Renal pelvis (tissue), 4 donors: Measurements from ENCODE around the gene SPTBN1. TPM values are rescaled to one million over a fixed set of nuclear protein-coding genes. Genes with fewer than 3 reads are reported as not detected.
"Not testable (repeated sequence)": the region's sequence is repeated elsewhere in the genome, so short reads cannot be mapped to it uniquely, and the experiment has no call there.

ENCODE experiments used
- DNase-seq: peaks from one replicate; pipeline ENCODE4 v3.0.0-alpha.2; 2013
- polyA plus RNA-seq, 3 donors: library from polyadenylated mRNA; unstranded; fragments of 120-200 nt; gene quantifications; one replicate each; pipeline ENCODE4 v1.2.1, GENCODE V29; 2013; ENCODE audit not compliant: insufficient read length in 3 of 3

Gene SPTBN1
- polyA plus RNA-seq, 3 donors: 230 to 261 (median 254) TPM

- DNase-seq: no peak
Observed at GRCh38 chr2:54697934-54698333, 241.8 kb downstream of the SPTBN1 start.

GRCh38 chr2:54698926-54699325, 242.8 kb downstream of the SPTBN1 start:
- not testable (repeated sequence) for DNase-seq

- no peak for DNase-seq
Observed at GRCh38 chr2:54699665-54700064, 243.5 kb downstream of the SPTBN1 start.

GRCh38 chr2:54701029-54701428, 244.9 kb downstream of the SPTBN1 start:
- no peak for DNase-seq

- no peak for DNase-seq
Observed at GRCh38 chr2:54704238-54704637, 248.1 kb downstream of the SPTBN1 start.

GRCh38 chr2:54704688-54705605, 248.8 kb downstream of the SPTBN1 start:
- peak; percentile 58 for DNase-seq

- no peak for DNase-seq
Observed at GRCh38 chr2:54706622-54707021, 250.5 kb downstream of the SPTBN1 start.

GRCh38 chr2:54708584-54709335, 252.6 kb downstream of the SPTBN1 start:
- no peak for DNase-seq

- DNase-seq: no peak
Observed at GRCh38 chr2:54709336-54709809, 253.2 kb downstream of the SPTBN1 start.

GRCh38 chr2:54710216-54710615, 254.1 kb downstream of the SPTBN1 start:
- DNase-seq: no peak

- no peak for DNase-seq
Observed at GRCh38 chr2:54712516-54712915, 256.4 kb downstream of the SPTBN1 start.

GRCh38 chr2:54714996-54715395, 258.9 kb downstream of the SPTBN1 start:
- DNase-seq: no peak

- DNase-seq: no peak
Observed at GRCh38 chr2:54716375-54716774, 260.2 kb downstream of the SPTBN1 start.

GRCh38 chr2:54720563-54720962, 264.4 kb downstream of the SPTBN1 start:
- DNase-seq: no peak

Other genes starting within 250 kb of the SPTBN1 start
- gene TSPYL6, start 200.1 kb upstream of the SPTBN1 start, polyA plus RNA-seq: under 1 TPM in 2 of 3 donors, not detected in 1; 0.07 to 0.17 TPM